Sigmoid colon (tissue), 4 donors: ENCODE measurements around the gene STRN4.

Source experiments
- CTCF ChIP-seq, 4 experiments: fragments of 450-650 bp in 3 of 4; fragments of 200-600 bp in 1 of 4; IDR thresholded peaks; one replicate each; pipeline ENCODE4 v1.5.1; 2016 to 2019; ENCODE audit warnings: antibody characterized with exemption in 4 of 4, mild to moderate bottlenecking in 3 of 4, moderate library complexity in 2 of 4
- EP300 ChIP-seq, 4 donors: sonication (generic); formaldehyde crosslinking; IDR thresholded peaks; one replicate each; pipeline ENCODE4 v1.6.1; 2017; ENCODE audit warnings: antibody characterized with exemption in 4 of 4
- POLR2A ChIP-seq, 2 donors: fragments of 450-650 bp; IDR thresholded peaks; one replicate each; pipeline ENCODE4 v1.6.1; 2016; ENCODE audit warnings: antibody characterized with exemption in 2 of 2, mild to moderate bottlenecking in 2 of 2, moderate library complexity in 2 of 2
- POLR2AphosphoS5 ChIP-seq, 4 donors: sonication (generic); formaldehyde crosslinking; IDR thresholded peaks; one replicate each; pipeline ENCODE4 v1.6.1; 2017; ENCODE audit warnings: antibody characterized with exemption in 4 of 4

GRCh38 chr19:46776927-46777911 is 31.0 kb upstream of the STRN4 start:
- TF ChIP-seq CTCF (IDR thresholded peaks at IDR 0.05) = no peak
- no peak for TF ChIP-seq POLR2AphosphoS5 (IDR thresholded peaks at IDR 0.05)
- no peak for TF ChIP-seq EP300 (IDR thresholded peaks at IDR 0.05)
- TF ChIP-seq POLR2A (IDR thresholded peaks at IDR 0.05) = no peak
